COR-L47 (cell line): ENCODE results near the gene SH3RF3.

Source experiments
- DNase-seq: peaks from one replicate; lab custom pipeline; 2025; lab: John Stamatoyannopoulos, UW

SH3RF3 gene

GRCh38 chr2:109287838-109288237 is 158.8 kb downstream of the SH3RF3 start:
- no peak for DNase-seq

DNA sequence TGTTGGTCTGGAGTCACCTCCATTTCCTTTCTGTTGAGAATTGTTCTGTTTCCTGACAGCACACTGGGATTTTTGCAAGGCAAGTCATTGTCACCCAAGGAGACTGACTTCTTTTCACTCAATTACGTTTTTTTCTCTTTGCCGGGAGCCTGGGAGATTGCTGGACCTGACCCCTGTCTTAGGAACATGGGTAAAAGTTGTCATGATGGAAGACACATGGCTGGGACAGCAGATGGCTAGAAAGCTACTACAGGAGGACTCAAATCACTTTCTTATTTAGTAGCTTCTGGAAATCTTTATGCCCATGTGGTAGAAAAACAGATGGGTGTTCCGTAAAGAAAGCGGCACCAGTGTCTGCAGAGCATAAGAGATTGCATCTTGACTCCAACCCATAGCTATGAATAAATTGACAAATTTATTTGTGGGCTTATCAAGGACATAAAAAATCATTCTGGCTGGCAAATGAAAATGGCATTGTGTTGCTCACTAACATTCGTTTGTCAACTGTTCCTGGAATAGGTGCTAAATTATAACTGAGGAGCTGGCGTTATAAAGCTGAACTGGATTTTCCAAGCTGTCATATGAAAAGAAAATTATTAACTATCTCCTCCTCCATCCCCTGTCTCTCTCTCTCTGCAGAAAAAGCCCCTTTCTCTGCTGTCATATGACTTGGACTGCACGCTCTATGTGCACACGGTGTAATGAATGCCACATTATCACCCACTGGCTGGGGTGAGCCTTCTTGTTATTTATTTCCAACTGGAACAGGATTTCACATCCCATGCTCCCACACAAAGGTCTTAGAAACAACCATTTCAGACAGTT is 159.8 kb downstream of the SH3RF3 start:
- no peak for DNase-seq

DNA sequence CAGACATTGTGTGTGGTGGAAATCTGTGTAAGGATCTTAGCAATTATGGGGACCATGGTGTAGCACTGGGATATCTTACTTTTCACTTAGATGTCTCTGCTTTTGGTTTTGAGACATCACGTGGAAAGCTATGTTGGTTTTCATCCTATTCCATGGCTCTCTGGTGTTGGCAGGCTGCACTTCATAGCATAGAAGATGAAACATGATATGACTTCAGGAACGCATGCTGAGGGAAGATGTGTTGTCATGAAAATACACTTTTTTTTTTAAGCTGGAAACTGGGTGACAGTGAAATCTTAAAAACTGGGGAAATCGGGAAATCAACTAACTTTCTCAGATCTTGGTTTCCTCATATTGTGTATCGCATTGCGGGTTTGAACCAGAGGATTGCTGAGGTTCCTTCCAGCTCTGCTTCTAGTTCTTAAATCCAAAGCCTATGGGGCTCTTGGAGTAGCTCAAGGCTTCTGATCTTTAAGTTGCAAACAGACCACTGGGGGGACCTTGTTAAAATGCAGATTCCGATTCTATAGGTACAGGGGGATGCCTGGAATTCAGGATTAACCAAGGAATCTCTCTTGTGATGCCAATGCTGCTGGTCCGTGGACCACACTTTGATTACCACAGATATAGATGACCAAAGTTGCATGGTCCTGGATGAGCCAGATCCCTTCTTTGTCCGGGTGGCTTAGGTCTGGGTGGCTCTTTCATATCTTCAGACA is 160.7 kb downstream of the SH3RF3 start:
- DNase-seq = no peak

- DNase-seq = no peak
Measured at GRCh38 chr2:109290887-109291643, 162.1 kb downstream of the SH3RF3 start.

- no peak for DNase-seq
Measured at GRCh38 chr2:109292386-109292785, 163.4 kb downstream of the SH3RF3 start.

DNA sequence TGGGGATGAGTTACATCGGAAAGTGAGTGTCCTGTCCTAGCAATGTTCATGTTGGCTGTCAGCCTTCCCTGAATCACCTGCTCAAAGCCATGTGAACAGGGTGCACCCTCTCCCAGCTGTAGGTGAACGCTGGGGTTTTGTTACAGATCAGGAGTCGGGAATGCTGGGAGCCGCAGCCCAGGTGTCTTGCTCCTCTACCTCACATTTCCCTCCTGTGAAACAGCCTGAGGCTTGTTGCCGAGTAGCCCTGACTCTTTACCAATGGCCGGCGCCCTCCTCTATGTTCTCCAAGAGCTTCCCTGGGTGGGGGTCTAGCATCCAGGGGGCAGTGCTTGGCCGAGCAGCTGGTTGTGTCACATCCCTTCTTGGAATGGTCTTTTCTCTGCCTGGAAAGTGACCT is 164.7 kb downstream of the SH3RF3 start:
- no peak for DNase-seq

DNA sequence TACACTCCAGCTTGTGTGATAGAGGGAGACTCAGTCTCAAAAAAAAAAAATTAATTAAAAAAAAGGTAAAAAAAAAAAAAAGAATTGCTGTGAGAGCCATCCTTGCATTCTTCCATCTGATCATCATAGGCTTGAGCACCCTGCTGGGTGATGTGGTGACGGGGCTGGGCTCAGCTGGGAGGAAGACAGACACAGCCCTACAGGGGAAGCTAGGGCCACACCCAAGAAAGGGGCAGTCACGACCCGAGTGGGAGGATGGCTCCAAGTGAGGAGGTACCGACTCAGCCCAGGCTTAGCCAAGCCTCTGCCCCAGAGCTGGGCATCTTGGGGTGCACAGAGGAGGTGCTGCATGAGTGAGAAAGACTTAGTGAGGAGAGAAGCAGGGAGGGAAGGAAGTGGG is 165.5 kb downstream of the SH3RF3 start:
- no peak for DNase-seq

DNA sequence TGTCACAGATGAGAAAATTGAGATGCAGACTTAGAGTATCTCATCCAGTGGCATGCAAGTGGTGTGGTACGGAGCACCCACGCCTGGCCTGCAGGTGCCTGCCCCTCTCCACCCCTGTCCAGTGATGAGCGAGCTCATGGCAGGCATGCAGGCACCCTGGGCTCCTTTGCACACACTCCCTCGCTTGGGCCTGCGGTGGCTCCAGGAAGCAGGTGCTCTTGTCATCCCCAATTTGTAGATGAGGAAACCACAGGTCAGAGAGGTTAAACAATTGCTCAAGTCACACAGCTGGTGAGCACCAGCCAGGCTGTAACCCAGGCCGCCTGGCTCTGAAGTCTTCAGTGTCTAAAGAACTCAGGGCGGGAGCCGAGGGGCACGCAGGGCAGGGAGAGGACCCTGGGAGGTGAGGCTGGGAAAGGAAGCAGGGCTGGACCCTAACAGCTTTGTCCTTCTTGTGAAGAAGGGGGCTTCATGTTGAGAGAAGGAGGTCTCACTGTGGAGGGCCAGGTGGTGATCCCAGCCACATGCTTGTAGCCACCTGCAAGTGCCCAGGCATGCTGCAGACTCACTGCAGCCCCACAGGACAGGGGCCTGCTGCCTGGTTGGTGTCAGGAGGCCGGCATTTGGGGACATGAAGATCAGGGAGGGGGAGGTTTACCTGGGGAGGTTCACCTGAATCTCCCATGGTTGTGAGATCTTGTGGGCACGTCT is 166.2 kb downstream of the SH3RF3 start:
- no peak for DNase-seq

- DNase-seq = no peak
Measured at GRCh38 chr2:109295781-109296117, 166.7 kb downstream of the SH3RF3 start.

GRCh38 chr2:109297566-109298490 is 168.8 kb downstream of the SH3RF3 start:
- DNase-seq = no peak

- no peak for DNase-seq
Measured at GRCh38 chr2:109298851-109299250, 169.8 kb downstream of the SH3RF3 start.

- DNase-seq = no peak
Measured at GRCh38 chr2:109299536-109299935, 170.5 kb downstream of the SH3RF3 start.

DNA sequence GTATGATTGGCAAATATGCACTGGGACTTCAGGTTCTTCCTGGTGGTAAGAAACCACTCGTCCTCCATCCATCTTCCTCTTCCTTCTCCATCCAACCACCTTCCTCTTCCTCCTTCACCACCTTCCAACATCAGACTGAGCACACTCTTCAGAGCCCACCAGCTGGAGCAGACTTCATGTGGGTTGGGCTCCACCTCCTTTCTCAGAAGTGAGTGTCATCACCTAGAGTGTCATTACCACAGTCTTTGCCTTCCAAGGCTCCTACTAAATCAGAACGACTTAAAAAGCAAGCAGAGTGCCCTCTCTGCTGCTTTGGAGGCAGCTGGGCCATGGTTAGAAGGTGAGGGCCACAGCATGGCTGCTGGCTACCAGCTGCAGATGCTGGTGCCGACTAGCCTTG is 171.6 kb downstream of the SH3RF3 start:
- no peak for DNase-seq

GRCh38 chr2:109301746-109302145 is 172.7 kb downstream of the SH3RF3 start:
- DNase-seq = no peak

GRCh38 chr2:109302319-109302718 is 173.3 kb downstream of the SH3RF3 start:
- DNase-seq = no peak

DNA sequence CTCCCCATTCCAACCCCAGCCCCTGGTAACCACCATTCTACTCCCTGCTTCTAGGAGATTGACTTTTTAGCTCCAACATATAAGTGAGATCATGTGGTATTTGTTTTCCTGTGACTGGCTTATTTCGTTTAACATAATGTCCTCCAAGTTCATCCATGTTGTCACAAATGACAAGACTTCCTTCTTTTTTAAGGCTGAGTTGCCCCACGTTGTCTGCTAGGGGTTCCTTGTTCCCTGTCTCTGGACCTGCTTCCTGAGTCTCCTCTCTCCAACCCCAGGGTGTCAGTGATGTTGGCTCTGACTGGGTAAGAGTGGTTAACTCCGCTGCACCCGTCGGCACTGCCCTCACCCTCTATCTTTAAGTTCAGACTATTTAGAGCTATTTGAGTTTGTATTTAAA is 175.2 kb downstream of the SH3RF3 start:
- no peak for DNase-seq

DNA sequence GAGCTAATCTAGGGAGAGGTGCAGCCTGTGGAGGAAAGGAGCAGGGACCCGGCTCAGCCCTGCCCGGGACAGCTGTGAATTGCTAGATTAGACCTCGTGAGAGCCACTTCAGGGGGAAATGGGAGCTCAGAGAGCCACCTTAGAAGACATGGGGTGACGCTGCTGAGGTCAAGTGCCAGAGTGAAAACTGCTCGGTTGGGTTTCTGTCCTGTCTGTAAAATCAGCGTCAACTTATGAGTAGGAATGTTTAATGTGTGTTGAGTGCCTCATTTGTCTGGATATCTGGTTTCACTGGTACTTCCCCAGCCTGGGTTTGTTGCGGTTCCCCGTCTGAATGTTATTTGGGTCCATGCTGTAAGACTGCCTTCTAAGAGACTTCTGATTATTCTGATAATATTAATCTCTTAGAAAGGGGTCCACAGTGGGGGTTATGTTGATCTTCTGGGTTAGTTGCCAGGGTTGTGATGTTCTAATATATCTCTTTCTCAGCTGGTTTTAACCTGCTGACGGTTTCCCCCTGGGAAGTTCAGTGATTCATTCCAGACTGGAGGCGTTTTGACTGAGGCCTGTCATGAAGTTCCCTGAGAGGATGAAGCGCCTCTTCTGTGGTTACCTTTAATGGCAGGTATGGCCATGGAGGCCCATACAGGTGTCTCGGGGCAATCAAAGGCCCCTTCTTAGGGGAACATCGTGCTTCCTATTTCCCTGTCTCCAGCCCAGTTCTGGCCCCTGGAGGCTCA is 175.9 kb downstream of the SH3RF3 start:
- no peak for DNase-seq

- no peak for DNase-seq
Measured at GRCh38 chr2:109305490-109306167, 176.6 kb downstream of the SH3RF3 start.

- no peak for DNase-seq
Measured at GRCh38 chr2:109306190-109306589, 177.2 kb downstream of the SH3RF3 start.

GRCh38 chr2:109311771-109312170 is 182.8 kb downstream of the SH3RF3 start:
- no peak for DNase-seq
